GM18502 (cell line): ENCODE results near the gene CLN3.
"Not testable (repeated sequence)": the region's sequence is repeated elsewhere in the genome, so short reads cannot be mapped to it uniquely, and the experiment has no call there.

Source experiments
- ATAC-seq: cut with Tn5 transposase; IDR thresholded peaks from one replicate; pipeline ENCODE4 v1.9.1; 2021; ENCODE audit warnings: mild to moderate bottlenecking; ENCODE audit not compliant: unreplicated experiment, poor library complexity

CLN3 gene

DNA sequence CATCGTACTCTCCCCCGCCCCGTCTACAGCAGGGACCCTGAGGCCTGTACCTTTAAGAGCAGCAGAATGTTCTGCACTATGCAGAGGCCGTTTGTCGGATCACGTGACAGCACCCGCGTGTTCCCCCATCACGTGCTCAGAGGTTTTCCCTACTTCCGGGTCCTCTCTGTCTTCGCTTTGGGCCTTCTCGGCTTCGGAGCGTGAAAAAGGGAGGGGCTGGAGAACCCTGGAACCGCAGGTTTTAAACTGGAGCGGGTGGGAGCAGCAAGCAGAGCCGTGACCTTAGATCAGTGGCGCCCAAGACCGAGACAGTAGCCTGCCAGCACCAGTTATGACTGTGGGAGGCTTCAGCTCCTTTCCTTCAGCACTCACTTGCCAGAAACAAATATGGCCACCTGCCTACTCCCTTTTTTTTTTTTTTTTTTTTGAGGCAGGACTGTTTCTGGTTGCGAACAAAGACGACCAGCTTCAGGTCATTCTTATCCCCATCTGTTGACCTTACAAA is at the start of gene CLN3:
Gene CLN3, minus strand, starts transcription at position 105 of the 505 bp plus-strand sequence. CDS start 315 bp downstream, outside the sequence.
- ATAC-seq = peak; percentile 77

DNA sequence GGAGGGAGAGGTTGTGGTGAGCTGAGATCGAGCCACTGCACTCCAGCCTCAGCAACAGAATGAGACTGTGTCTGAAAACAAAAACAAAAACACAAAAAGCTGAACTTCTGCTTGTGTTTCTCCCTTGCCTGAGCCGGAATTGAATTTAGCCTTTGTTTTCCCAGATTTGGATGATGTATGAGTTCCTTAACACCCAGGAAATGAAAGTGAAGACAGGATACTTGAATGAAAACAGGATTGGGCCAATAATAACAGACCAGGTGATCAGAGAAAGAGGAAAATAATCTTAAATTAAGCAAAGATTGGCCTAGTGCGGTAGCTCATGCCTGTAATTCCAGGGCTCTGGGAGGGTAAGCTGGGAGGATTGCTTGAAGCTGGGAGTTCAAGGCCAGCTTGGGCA is 48.5 kb upstream of the CLN3 start:
- no peak for ATAC-seq

DNA sequence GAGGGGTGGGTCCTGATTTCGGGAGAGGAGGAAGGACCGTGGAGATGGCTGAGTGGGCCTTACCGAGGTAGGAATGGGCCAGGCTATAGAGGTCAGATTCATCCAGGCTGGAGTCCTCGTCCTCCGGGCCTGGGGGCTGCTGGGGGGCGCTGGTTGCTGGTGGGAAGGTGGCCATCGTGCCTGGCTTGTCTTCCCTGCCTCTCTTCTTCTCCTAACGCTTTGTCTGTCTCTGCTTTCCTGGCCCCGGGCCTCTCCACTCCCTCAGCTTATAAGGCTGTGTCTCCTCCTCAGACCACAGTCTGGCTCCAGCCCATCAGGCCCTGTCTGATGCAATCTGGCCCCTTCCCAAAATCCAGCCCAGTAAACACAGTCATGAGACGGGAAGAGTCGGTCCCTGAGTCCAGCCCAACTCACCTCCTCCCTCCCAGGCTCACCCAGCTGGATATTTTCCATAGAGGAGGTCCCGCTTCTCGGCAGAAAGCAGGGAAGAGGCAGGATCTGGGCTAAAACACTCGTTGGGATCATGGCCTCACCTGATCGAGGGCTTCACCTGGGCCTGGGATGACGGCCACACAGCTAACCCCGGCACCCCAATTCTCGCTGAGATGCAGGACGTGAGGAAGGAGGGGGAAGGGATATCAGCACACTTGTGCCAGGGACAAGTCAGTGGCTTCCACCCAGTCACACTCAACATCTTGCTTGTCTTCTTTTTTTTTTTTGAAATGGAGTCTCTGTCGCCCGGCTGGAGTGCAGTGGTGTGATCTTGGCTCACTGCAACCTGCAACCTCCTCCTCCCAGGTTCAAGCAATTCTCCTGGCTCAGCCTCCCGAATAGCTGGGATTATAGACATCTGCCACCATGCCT is 47.1 kb upstream of the CLN3 start, which contains the start of gene NUPR1:
Gene NUPR1, minus strand, starts transcription at position 242 of the 864 bp plus-strand sequence. Its CDS starts 67 bp downstream, at position 175.
- ATAC-seq = no peak

DNA sequence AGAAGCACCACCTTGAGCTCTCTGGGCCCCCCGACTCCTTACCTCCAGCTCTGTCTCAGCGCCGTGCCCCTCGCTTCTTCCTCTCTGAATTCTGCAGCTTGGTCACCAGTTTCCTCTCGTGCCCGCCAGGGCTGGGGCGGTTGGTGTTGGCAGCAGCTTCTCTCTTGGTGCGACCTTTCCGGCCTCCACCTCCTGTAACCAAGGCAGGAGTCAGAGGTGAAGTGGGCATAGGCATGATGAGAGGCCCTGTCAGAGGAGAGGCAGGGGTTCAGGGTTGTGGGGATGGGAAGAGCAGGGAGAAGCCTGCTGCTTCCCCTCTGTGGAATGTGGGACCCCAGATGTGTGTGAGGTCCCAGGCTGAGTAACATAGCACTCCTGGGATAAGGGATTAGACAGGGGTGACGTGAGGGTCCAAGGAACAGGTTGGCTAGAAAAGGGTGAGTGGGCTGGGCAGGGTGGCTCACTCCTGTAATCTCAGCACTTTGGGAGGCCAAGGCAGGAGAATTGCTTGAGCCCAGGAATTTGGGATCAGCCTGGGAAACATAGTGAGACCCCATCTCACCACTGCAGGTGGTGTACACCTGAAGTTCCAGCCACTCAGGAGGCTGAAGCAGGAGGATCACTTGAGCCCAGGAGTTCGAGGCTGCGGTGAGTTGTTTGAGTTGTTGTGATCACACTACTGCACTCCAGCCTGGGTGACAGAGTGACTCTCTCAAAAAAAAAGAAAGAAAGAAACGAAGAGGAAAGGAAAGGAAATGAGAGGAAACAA is 46.3 kb upstream of the CLN3 start:
- ATAC-seq = no peak

DNA sequence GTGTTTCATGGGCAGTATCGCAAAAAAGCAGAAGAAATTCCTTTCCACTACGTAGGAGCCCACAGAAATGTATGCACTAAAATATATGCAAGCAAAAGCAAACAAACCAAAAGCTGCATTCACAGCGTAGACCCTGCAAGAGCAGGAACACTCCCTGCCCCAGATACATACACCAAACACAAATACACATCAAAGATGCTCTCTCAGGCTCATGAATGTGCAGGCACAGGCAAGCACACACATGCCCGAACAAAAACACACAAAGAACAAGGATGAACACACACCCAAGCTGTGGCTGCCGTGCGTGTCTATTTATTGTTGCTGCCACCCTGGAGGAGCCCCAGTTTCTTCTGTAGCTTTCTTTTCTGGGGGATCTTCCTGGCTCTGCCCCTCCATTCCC is 45.2 kb upstream of the CLN3 start:
- no peak for ATAC-seq

DNA sequence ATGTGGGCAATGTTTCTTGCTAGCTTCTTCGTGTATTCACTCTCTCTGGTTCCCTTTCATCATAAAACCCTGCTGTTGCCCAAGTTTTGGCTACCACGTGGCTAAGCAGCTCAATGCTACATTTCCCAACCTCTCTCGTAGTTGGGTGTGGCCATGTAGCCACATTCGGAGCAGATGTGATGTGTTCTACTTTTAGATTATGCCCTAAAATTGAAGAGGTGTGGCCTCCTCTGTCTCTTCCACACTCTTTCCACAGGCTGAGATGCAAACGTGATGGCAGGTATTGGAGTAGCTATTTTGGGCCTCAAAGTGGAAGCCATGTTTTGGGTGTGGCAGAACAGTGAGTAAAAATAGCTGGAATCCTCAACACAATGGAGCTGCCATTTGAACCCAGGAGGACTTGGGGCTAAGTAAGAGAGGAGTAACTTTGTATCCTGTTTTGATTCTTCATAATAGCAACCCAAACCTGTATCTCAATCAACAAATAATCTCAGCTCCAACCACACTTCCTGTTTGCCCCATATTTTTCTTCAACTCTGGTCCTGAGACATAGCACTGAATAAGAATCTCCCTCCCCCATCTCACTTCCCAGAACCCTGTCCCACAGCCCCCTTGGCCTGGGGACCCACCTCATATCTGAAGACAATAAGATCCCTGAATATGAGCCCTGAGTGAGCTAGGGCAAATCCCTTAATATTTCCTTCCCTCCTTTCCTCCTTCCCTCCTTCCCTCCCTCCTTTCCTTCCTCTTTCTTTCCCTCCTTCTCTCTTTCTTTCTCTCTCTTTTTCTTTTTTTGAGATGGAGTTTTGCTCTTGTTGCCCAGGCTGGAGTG is 42.9 kb upstream of the CLN3 start:
- no peak for ATAC-seq

DNA sequence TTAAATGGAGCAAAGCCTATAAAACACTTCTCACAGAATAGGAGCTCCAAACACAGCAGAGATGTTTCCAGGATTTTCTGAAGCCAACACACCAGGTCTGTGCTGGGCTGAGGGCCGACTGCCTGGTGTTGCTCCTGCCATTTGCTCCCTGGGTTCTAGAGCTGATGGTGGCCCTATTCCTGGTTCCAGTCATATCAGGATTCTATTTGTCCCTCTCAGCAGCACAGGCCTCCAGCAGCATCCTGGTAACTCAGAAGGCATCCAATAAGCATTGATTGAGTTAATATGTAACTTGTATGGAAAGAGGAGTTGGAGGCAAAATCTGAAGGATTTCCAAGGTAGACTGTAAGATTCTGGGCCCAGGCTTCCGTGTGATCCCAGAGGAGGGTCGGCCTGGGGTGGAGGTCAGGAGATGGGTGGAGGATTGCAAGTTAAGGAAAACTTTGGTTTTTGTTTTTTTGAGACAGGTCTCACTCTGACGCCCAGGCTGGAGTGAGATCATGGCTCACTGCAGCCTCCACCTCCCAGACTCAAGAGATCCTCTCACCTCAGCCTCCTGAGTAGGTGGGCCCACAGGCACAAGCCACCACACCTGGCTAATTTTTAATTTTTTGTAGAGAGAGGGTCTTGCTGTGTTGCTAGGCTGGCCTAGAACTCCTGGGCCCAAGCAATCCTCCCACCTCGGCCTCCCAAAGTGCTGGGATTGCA is 41.2 kb upstream of the CLN3 start:
- no peak for ATAC-seq

DNA sequence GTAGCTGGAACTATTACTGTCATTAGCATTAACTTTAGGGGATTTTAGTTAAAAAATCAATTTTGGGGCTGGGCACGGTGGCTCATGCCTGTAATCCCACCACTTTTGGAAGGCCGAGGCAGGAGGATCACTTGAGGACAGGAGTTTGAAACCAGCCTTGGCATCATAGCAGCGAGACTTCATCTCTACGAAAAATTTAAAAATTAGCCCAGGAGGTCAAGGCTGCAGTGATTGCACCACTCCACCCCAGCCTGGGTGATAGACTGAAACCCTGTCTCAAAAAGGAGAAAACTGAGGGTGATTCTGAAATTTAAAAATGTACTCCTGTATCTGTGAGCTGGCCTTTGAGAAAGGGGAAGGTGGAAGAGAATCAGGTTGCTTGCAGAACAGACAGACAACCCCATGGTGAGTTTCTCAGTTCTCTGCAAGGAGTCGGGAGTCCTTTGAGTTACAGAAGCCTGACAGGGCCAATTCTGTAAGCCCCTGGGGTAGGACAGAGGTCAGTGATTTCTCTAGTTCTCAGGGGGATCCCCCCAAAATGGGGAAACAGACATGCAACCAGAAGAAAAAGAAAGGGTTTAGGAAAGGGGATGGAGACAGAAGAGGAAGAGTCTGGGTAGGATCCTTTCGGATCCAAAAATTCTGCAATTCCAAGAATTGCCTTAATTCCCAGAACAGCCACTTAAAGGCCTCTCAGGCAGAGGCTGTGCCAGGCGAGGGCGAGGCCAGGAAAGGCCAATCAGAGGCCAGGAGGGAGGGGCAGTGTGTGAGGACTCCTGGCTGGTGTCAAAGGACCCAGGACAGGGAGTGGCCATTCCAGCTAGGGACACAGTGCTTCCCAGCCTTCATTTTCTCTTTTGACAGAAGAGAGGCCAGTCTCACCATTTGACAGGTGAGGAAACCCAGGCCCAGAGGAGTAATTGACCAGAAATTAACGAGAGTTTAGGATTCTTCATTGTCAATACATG is 40.2 kb upstream of the CLN3 start:
- no peak for ATAC-seq

DNA sequence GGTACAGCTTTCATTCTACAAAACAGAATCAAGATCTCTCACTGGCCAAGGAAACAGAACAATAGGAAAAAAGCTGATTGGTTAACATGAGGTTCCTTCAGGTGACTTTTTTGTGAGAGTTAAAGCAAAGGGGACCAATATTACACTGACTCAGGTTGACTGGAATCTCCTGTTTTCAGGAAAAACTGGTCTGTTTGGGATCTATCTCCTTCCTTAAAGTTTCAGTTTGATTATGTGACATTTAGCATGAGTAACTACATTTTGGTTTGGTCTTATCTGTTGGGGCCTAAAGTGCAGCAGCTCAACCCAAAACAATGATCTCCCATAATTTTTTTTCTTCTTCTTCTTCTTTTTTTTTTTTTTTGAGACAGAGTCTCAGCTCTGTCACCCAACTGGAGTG is 37.2 kb upstream of the CLN3 start:
- ATAC-seq = no peak

DNA sequence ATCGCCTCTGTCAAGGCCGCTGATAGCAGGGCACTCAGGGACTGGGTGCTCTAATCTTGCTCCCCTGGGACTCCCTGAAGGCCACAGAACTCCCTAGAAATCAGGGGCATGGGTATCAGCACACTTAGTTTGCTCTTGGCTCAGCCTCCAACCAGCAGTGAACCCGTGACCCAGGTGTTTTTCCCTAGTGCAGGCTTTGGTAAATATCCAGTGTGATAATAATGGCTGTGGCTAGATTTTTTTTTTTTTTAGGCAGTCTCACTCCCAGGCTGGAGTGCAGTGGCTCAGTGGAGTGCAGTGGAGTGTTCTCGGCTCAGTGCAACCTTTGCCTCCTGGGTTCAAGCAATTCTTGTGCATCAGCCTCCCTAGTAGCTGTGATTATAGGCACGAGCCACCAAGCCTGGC is 36.6 kb upstream of the CLN3 start:
- no peak for ATAC-seq

DNA sequence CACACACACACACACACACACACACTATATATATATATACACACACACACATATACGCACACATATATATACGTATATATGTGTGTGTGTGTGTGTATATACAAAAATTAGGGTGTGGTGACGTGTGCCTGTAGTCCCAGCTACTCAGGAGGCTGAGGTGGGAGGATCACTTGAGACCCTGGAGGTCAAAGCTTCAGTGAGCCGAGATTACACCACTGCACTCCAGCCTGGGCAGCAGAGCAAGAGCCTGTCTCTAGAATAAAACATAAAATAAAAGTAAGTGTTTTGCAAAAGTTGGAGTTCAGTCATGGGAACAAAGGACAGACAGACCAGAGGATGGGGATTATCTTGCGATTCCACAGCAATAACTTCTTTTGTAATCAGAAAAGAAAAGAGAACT is 36.1 kb upstream of the CLN3 start:
- ATAC-seq = no peak

DNA sequence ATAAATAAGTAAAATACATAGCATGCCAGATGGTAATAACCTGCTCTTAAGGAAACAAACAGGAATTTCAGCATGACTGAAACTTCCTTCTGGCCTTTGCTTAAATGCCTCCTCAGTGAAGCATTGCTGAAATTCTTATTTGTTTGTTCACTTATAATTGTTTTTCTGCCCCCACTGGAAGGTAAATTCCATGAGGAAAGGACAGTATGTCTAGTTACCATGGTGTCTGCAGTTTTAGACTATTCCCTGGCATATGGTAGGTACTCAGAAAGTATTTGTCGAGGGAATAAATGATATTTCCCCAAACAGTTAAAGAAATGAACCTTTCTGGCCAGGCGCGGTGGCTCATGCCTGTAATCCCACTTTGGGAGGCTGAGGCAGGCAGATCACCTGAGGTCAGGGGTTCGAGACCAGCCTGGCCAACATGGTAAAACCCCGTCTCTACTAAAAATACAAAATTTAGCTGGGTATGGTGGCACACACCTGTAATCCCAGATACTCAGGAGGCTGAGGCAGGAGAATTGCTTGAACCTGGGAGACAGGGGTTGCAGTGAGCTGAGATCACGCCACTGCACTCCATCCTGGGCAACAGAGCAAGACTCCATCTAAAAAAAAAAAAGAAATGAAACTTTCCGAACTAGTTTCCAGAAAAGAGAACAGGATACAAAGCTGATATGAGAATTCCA is 35.4 kb upstream of the CLN3 start:
- not testable (repeated sequence) for ATAC-seq

DNA sequence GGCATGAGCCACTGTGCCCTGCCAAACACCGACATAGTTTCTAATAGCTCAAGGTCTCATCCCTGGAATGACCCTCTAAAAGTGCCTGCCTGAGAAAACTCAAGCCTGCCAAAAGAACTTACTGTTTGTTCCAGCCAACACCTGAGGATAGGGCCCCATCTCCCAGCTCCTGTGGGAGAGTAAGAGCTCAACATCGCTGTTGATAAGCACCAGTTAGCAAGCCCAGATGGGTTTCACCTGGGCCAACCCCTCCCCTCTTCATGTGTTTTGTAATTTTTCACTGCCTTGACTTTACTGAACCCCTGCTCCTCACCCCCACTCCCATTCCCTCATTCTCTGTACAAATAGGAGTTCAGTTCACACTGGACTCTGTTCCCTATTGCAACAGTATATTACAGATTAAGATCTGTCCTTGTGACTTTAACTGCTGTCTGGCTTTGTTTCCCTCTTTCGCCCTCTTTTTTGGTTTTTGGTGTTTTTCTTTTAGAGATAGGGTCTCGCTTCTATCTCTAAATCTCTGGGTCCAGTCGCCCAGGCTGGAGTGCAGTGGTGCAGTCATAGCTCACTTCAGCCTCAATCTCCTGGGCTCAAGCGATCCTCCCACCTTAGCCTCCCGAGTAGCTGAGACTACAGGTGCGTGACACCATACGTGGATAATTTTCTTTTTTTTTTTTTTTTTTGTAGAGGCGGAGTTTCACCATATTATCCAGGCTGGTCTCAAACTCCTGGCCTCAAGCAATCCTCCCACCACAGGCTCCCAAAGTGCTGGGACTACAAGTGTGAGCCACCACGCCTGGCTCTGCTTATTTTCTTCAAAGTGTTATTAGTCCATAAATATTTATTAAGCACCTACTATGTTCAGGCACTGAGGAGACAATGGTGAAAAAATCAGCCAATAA is 34.6 kb upstream of the CLN3 start:
- ATAC-seq = no peak

DNA sequence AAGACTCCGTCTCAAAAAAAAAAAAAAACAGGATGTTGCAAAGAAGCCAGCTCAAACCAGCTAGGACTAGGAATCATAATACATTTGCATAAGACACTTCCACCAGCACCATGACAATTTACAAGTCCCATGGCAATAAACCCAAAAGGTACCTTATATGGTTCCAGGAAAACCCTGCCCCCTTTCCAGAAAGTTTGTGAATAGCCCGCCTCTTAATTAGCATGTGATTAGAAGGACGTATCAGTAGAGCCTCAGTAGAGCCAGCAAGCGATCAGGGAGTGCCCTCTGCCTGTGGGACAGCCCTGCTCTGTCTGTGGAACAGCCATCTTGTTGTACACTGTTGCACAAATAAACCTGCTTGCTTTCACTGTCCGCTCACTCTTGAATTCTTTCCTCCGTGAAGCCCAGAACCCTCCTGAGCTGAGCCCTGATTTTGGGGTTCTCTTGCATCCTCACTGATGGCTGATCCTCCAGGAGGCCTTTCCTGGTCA is 32.9 kb upstream of the CLN3 start:
- no peak for ATAC-seq

DNA sequence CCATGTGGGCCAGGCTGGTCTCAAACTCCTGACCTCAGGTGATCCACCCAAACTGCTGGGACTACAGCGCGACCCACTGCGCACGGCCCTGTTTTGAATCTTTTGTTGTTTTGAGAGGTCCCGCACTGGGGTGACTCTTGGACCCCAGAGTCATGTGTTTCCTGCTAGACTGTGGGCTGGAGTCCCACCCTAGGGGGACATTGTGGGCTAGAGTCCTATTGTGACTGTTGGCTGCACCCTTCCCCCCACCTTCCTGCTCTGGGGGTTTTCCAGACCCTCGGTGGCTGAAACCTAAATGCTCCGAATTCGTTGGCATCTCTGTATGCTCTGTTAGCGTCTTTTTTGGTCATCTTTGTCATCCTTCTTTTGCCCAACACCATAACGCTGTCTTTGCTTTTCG is 30.9 kb upstream of the CLN3 start:
- no peak for ATAC-seq

DNA sequence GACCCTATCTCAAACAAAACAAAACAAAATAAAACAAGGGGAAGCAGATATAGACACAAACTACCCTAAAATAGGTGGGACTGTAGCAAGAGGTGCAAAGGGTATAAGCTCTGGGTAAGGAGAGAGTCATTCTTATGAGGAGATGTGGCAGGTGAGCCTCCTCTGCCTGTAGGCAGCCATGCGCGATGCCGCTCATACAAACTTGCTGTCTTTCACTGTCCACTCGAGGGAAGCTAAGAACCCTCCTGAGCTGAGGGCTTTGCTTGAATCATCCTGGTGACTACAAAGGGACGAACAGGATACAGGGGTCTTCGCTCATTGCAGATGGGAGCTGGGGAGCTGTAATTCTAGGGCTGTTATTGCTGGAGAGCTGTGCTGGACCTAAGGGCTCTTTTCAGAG is 29.6 kb upstream of the CLN3 start:
- no peak for ATAC-seq

DNA sequence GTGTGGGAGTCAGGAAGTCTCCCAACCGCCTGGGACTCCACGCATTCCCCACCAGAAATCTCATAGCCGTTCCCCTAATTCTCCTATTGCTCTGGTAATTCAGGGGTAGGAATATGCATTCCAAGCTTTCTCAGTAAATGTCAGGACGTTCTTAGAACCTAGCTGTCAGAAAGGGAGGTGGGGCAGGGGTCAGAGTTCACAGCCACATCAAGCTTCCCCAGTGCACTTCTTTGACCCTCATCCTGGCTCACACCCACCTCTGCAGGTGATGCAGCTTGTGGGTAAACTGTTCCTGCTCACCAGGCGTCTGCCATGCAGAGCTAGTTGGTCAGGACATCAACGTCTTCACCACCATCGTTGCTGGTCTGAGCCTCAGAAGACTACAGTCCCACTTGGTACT is 28.8 kb upstream of the CLN3 start:
- no peak for ATAC-seq
